ENCODE data around the gene CLCN7. TPM values are rescaled to one million over a fixed set of nuclear protein-coding genes. Genes with fewer than 3 reads are reported as not detected.
A peak's percentile ranks its signal among the peaks of the same experiment; 100 is the strongest.
"Not testable (repeated sequence)": the region's sequence is repeated elsewhere in the genome, so short reads cannot be mapped to it uniquely, and the experiment has no call there.

The CLCN7 gene
- polyA plus RNA-seq, 3 donors from 2014 or later = 19.8 to 44.8 (median 21.5) TPM

GRCh38 chr16:1469693-1470201 lies 5.1 kb downstream of the CLCN7 start:
- H3K36me3 Mint-ChIP-seq = no peaks in the 10 kb centered on the region
- H3K27me3 Mint-ChIP-seq (ENCODE audit: low read depth in 3 of 3) = peaks cover 0 to 14% (median 2%) of the 10 kb centered on the region in 3 donors
- peak overlapping the region in 3 of 5 donors; percentile 25 to 57 (median 44) for H3K4me3 Mint-ChIP-seq
- H3K9me3 Mint-ChIP-seq = no peaks in the 10 kb centered on the region
- H3K27ac Mint-ChIP-seq = peak overlapping the region in 5 of 6 donors; percentile 37 to 60 (median 56)
- H3K4me1 Mint-ChIP-seq = peaks cover 36 to 44% of the 10 kb centered on the region in 2 donors
- no peak for DNase-seq

- H3K4me3 Mint-ChIP-seq, H3K9me3 Mint-ChIP-seq, H3K36me3 Mint-ChIP-seq, H3K27ac Mint-ChIP-seq, DNase-seq: not testable (repeated sequence)
- peaks cover 34 to 42% of the 10 kb centered on the region in 2 donors for H3K4me1 Mint-ChIP-seq
- H3K27me3 Mint-ChIP-seq (ENCODE audit: low read depth in 3 of 3) = peaks cover 0 to 12% (median 2%) of the 10 kb centered on the region in 3 donors
Measured at GRCh38 chr16:1469141-1469540, 5.7 kb downstream of the CLCN7 start.

GRCh38 chr16:1468426-1468810 lies 6.4 kb downstream of the CLCN7 start:
- no peak overlapping the region for H3K27ac Mint-ChIP-seq
- no peaks in the 10 kb centered on the region for H3K9me3 Mint-ChIP-seq
- DNase-seq = no peak
- no peaks in the 10 kb centered on the region for H3K36me3 Mint-ChIP-seq
- H3K4me3 Mint-ChIP-seq = no peak overlapping the region
- peaks cover 0 to 9% (median 2%) of the 10 kb centered on the region in 3 donors for H3K27me3 Mint-ChIP-seq (ENCODE audit: low read depth in 3 of 3)
- H3K4me1 Mint-ChIP-seq = peaks cover 31 to 39% of the 10 kb centered on the region in 2 donors

GRCh38 chr16:1466968-1467521 lies 7.8 kb downstream of the CLCN7 start:
- Mint-ChIP-seq H3K27me3 (ENCODE audit: low read depth in 3 of 3) (peaks cover 0 to 8% (median 2%) of the 10 kb centered on the region in 3 donors), H3K4me3 (no peak overlapping the region), H3K9me3 (no peaks in the 10 kb centered on the region), H3K36me3 (no peaks in the 10 kb centered on the region), H3K27ac (no peak overlapping the region), H3K4me1 (peaks cover 22 to 26% of the 10 kb centered on the region in 2 donors)
- DNase-seq = no peak

GRCh38 chr16:1466054-1466453 lies 8.8 kb downstream of the CLCN7 start:
- Mint-ChIP-seq H3K36me3 (no peaks in the 10 kb centered on the region), H3K27me3 (ENCODE audit: low read depth in 3 of 3) (peaks cover 0 to 5% (median 2%) of the 10 kb centered on the region in 3 donors), H3K4me3 (no peak overlapping the region), H3K27ac (no peak overlapping the region), H3K9me3 (no peaks in the 10 kb centered on the region), H3K4me1 (peaks cover 14 to 16% of the 10 kb centered on the region in 2 donors)
- no peak for DNase-seq

GRCh38 chr16:1465567-1465915 lies 9.3 kb downstream of the CLCN7 start:
- Mint-ChIP-seq H3K4me3 (no peak overlapping the region), H3K27ac (no peak overlapping the region), H3K36me3 (no peaks in the 10 kb centered on the region), H3K4me1 (peaks cover 9 to 11% of the 10 kb centered on the region in 2 donors), H3K9me3 (no peaks in the 10 kb centered on the region), H3K27me3 (ENCODE audit: low read depth in 3 of 3) (peaks cover 0 to 2% (median 2%) of the 10 kb centered on the region in 3 donors)
- DNase-seq = no peak

GRCh38 chr16:1464894-1465566 lies 9.8 kb downstream of the CLCN7 start:
- H3K4me3 Mint-ChIP-seq = no peak overlapping the region
- peaks cover 0 to 2% (median 2%) of the 10 kb centered on the region in 3 donors for H3K27me3 Mint-ChIP-seq (ENCODE audit: low read depth in 3 of 3)
- peaks cover 6% of the 10 kb centered on the region in 2 donors for H3K4me1 Mint-ChIP-seq
- H3K9me3 Mint-ChIP-seq = no peaks in the 10 kb centered on the region
- H3K27ac Mint-ChIP-seq = no peak overlapping the region
- H3K36me3 Mint-ChIP-seq = no peaks in the 10 kb centered on the region
- DNase-seq = no peak

GRCh38 chr16:1464196-1464893 lies 10.5 kb downstream of the CLCN7 start:
- Mint-ChIP-seq H3K27me3 (ENCODE audit: low read depth in 3 of 3) (no peaks in the 10 kb centered on the region), H3K4me3 (no peak overlapping the region), H3K4me1 (peaks cover 0 to 2% of the 10 kb centered on the region in 2 donors), H3K27ac (no peak overlapping the region), H3K9me3 (no peaks in the 10 kb centered on the region), H3K36me3 (no peaks in the 10 kb centered on the region)
- DNase-seq = no peak

GRCh38 chr16:1461146-1461545 lies 13.7 kb downstream of the CLCN7 start:
- Mint-ChIP-seq H3K9me3 (no peaks in the 10 kb centered on the region), H3K27me3 (ENCODE audit: low read depth in 3 of 3) (no peaks in the 10 kb centered on the region), H3K4me1 (peaks cover 0 to 2% of the 10 kb centered on the region in 2 donors), H3K4me3 (no peak overlapping the region), H3K36me3 (no peaks in the 10 kb centered on the region), H3K27ac (no peak overlapping the region)
- no peak for DNase-seq

- no peaks in the 10 kb centered on the region for H3K36me3 Mint-ChIP-seq
- H3K4me3 Mint-ChIP-seq = no peak overlapping the region
- H3K9me3 Mint-ChIP-seq = no peaks in the 10 kb centered on the region
- H3K27me3 Mint-ChIP-seq (ENCODE audit: low read depth in 3 of 3) = no peaks in the 10 kb centered on the region
- no peak for DNase-seq
- peaks cover 0 to 2% of the 10 kb centered on the region in 2 donors for H3K4me1 Mint-ChIP-seq
- H3K27ac Mint-ChIP-seq = no peak overlapping the region
Measured at GRCh38 chr16:1460602-1461138, 14.2 kb downstream of the CLCN7 start.

GRCh38 chr16:1459967-1460366 lies 14.9 kb downstream of the CLCN7 start:
- Mint-ChIP-seq H3K27me3 (ENCODE audit: low read depth in 3 of 3) (no peaks in the 10 kb centered on the region), H3K4me1 (peaks cover 0 to 2% of the 10 kb centered on the region in 2 donors), H3K27ac (no peak overlapping the region), H3K9me3 (no peaks in the 10 kb centered on the region), H3K4me3 (no peak overlapping the region), H3K36me3 (no peaks in the 10 kb centered on the region)
- DNase-seq = no peak

GRCh38 chr16:1458977-1459341 lies 15.9 kb downstream of the CLCN7 start:
- peaks cover under 1 to 2% of the 10 kb centered on the region in 2 donors for H3K4me1 Mint-ChIP-seq
- H3K9me3 Mint-ChIP-seq = no peaks in the 10 kb centered on the region
- peaks cover 0 to 2% (median 0%) of the 10 kb centered on the region in 3 donors for H3K27me3 Mint-ChIP-seq (ENCODE audit: low read depth in 3 of 3)
- DNase-seq = no peak
- no peaks in the 10 kb centered on the region for H3K36me3 Mint-ChIP-seq
- H3K4me3 Mint-ChIP-seq = no peak overlapping the region
- H3K27ac Mint-ChIP-seq = peak overlapping the region in 2 of 6 donors; percentile 49 to 85

GRCh38 chr16:1458336-1458976 lies 16.4 kb downstream of the CLCN7 start:
- H3K36me3 Mint-ChIP-seq = no peaks in the 10 kb centered on the region
- H3K27ac Mint-ChIP-seq = peak overlapping the region in 2 of 6 donors; percentile 49 to 85
- peaks cover 6% of the 10 kb centered on the region in 2 donors for H3K4me1 Mint-ChIP-seq
- H3K27me3 Mint-ChIP-seq (ENCODE audit: low read depth in 3 of 3) = peaks cover 0 to 2% (median 0%) of the 10 kb centered on the region in 3 donors
- H3K9me3 Mint-ChIP-seq = no peaks in the 10 kb centered on the region
- no peak overlapping the region for H3K4me3 Mint-ChIP-seq
- DNase-seq = peak in 1 of 3 donors; percentile 13
